HL-60/S4 (cell line): ENCODE results near the gene CCSER1.

Source experiments
- in situ Hi-C: fragments of 300-500 bp; cut with MboI; formaldehyde crosslinking; loops from 2 replicates; pipeline ENCODE4 v1.14.3; 2022; ENCODE audit warnings: low sequenced_read_pairs

The CCSER1 gene

GRCh38 chr4:90189178-90189577 is 62.0 kb downstream of the CCSER1 start:
- in situ Hi-C loops = no loop called here

GRCh38 chr4:90189946-90190345 is 62.8 kb downstream of the CCSER1 start:
- in situ Hi-C loops = no loop called here

- in situ Hi-C loops = no loop called here
These were observed 63.3 kb downstream of the CCSER1 start for GRCh38 chr4:90190525-90190924.

DNA sequence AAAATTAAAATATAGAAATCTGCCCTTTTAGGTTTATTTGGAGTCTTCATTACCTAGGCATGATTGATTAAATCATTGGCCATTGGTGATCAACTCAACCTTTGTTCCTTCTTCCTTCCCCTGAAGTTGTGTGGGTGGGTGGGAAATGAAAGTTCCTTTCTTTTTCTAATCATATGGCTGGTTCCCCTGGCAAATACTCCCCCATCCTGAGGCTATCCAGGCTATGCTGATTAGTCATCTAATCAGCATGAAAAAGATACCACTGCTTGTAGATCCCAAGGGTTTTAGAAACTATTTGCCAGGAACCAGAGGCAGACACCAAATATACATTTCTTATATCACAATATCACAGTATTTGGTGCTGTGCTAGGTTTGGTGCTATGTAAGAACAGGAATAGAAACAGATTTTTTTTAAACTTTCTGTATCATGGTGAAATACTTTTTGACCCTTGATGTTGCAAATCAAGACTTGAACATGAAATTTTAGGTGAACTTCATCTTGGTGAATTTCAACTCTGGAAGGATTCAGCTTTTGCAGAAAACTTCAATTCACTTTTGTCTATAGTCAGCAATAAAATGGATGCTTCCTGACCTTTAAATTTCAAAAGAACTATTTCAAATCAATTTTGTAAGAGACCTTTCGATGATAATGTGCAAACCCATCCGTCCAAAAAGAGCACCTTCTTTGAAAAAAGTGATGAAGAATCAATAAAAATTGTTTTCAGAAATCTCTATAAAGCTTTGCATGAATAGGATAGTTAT is 71.1 kb downstream of the CCSER1 start:
- in situ Hi-C loops = no loop called here

- in situ Hi-C loops = no loop called here
These were observed 80.8 kb downstream of the CCSER1 start for GRCh38 chr4:90207887-90208454.

- in situ Hi-C loops = no loop called here
These were observed 82.7 kb downstream of the CCSER1 start for GRCh38 chr4:90209922-90210321.

DNA sequence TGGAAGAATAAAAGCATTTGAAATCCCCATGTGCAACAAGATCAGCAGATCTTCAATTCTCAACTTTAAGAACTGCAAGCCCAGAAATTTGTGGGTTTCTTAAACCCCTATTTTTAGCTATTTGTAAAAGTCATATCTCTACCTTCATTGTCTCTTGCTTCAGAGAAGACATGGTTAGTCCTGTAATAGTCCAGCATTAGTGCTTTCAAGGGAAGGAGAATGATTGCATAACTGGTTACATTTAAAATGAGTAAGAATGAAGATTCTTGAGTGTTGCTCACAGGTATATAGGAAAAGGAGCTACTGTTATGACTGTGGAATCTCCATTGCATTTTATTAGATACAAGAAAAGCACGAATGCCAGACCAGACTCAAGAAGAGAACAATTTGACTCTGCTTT is 84.0 kb downstream of the CCSER1 start:
- in situ Hi-C loops = no loop called here

- in situ Hi-C loops = no loop called here
These were observed 88.1 kb downstream of the CCSER1 start for GRCh38 chr4:90215286-90215685.

DNA sequence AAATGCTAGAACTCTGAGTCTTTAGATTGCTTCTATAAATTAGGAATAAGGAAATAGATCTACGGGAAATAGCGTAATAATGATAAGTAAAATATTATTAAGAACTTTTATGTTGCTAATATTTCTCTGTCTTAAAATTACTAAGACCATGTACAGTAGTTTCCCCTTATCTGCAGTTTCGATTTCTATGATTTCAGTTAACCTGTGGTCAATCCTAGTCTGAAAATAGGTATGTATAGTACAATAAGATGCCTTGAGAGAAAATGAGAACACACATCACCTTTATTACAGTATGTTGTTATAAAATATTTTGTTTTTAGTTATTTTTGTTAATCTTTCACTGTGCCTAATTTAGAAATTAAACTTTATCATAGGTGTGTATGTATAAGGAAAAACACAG is 92.6 kb downstream of the CCSER1 start:
- in situ Hi-C loops = no loop called here

GRCh38 chr4:90220459-90220858 is 93.3 kb downstream of the CCSER1 start:
- in situ Hi-C loops = no loop called here

DNA sequence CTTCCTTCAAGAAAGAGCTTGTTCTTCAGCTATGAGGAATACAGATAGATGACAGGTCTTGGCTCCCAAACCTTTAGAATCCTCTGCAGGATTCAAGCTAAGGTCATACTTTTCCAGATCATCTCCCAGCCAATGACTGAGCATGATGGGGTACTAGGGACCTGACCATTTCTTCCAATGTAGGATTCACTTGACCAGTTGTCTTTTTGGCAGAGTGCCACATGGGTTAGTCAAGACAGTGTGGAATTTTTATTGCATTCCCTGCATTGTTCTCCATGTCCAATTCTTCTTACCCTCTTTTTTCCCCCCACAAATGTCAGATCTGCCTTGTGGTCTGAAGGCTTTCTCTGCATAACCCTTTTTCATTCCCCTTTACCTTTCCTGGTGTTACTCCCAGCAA is 99.5 kb downstream of the CCSER1 start:
- in situ Hi-C loops = no loop called here

- in situ Hi-C loops = no loop called here
These were observed 100.0 kb downstream of the CCSER1 start for GRCh38 chr4:90227177-90227576.

GRCh38 chr4:90234916-90235547 is 107.8 kb downstream of the CCSER1 start:
- in situ Hi-C loops = no loop called here

DNA sequence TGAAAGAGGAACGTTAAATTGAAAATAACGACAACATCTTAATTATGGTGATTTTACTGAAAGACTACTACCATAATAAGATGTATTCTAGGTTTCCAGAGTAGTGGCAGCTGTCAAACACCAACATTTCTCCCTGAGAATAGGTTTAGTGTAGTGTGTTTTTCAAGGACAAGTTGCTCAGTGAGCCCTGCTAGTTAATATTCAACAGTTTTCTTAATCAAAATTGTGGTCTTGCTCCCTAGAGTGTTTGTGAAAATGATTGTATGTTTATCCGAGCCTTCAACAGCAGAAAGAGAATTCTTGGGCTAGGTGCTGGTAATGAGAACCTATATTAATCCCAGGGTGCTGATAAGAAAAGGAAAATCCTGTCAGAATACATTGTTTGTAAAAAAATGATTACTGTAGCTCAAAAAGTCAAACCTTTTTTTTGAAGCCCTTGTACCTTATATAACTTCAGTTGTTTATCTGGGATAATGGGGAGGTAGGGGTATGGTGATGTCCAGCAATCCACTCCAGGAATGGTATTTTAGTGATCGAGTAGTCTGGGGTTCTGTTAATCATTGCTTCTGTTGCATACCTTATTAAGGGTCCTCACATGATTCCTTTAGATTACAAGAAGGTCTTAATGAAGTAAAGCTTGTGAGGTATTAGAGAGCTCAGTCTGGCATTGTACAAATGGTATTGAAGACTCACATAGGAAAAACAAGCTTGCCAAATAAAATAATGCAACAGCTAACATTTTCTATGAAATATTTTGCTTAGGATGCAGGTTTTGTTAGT is 110.7 kb downstream of the CCSER1 start:
- in situ Hi-C loops = no loop called here

DNA sequence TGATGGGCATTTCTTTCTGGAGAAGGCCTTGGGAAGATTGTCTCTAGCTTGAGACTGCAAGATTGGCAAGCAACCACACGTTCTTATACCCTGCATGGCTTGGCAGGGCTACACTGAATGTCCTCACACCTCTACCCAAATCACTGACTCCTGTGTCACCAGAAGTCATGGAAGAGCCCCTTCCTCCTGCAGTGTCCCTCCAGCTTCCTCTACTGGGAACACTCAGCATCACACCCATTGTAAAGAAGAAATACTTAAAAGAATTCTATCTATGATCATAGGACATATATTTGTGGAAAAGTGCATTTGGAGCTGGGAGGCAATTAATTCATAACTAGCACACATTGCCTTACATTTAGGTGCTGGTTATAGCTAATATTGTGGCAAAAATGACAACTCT is 113.1 kb downstream of the CCSER1 start:
- in situ Hi-C loops = no loop called here

- in situ Hi-C loops = no loop called here
These were observed 113.8 kb downstream of the CCSER1 start for GRCh38 chr4:90241008-90241407.

DNA sequence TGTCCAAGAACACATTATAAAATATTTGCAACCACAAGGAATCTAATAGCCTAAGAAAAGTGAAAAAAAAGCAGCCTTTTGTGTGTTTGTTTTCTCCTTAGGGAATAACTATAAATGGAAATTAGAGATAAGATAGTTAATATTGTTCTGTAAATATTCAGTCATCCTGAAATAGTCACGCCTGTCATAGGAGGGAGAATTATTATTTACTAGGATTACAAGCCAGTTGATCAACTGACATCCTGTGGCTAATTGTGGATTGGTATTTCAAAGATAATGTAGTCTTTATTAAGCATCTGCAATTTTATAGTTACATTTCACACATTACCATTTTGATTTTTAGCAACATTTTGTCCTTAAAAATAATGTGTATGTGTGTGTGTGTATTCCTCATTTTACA is 118.6 kb downstream of the CCSER1 start:
- in situ Hi-C loops = no loop called here

GRCh38 chr4:90246816-90247215 is 119.6 kb downstream of the CCSER1 start:
- in situ Hi-C loops = no loop called here

- in situ Hi-C loops = no loop called here
These were observed 127.2 kb downstream of the CCSER1 start for GRCh38 chr4:90254357-90254756.

DNA sequence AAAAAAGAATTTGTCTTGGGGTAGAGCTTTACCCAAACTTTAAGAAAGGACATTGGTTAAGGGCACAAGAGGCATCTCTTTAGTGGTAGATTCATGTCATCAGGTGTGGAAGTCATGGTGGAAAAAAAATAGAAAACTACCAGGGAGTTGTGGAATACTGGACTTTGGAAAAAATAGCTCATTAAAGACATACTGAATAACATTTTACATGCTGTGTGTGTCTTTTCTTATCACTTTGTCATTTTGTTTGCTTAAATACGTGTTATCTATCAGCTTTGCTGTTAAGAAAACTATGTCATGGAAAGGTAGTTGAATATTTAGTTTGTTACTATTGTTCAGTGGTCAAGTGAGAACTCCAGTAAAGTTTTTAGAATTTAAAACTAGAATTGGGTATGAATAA is 147.0 kb downstream of the CCSER1 start:
- in situ Hi-C loops = no loop called here

GRCh38 chr4:90280954-90281353 is 153.8 kb downstream of the CCSER1 start:
- in situ Hi-C loops = no loop called here
